Measurements from ENCODE around the gene ROR1.

- TF ChIP-seq CTCF (IDR thresholded peaks at IDR 0.05; ENCODE audit: borderline replicate concordance, extremely low read depth, low read length, poor library complexity, severe bottlenecking) (no peak), EZH2 (IDR thresholded peaks at IDR 0.05; ENCODE audit: borderline replicate concordance, low read depth, low read length, severe bottlenecking) (no peak)
Observed at GRCh38 chr1:63843884-63844283, 70.1 kb downstream of the ROR1 start.
